Embryonic facial prominence (tissue), 1 donor: ENCODE results near the gene GALNT1.

Source experiments
- DNase-seq: peaks from one replicate; pipeline ENCODE4 v3.0.0-alpha.2; 2016; ENCODE audit errors: extremely low spot score

The GALNT1 gene

GRCh38 chr18:35673682-35674081 is 92.1 kb downstream of the GALNT1 start:
- no peak for DNase-seq

GRCh38 chr18:35680139-35680551 is 98.6 kb downstream of the GALNT1 start:
- DNase-seq = no peak

GRCh38 chr18:35682281-35682867 is 100.8 kb downstream of the GALNT1 start:
- no peak for DNase-seq

GRCh38 chr18:35683021-35683420 is 101.5 kb downstream of the GALNT1 start:
- DNase-seq = no peak

- DNase-seq = no peak
Measured at GRCh38 chr18:35688757-35689156, 107.2 kb downstream of the GALNT1 start.

- DNase-seq = no peak
Measured at GRCh38 chr18:35689728-35690127, 108.2 kb downstream of the GALNT1 start.

- DNase-seq = no peak
Measured at GRCh38 chr18:35691625-35692024, 110.1 kb downstream of the GALNT1 start.

- DNase-seq = no peak
Measured at GRCh38 chr18:35692866-35693265, 111.3 kb downstream of the GALNT1 start.

- no peak for DNase-seq
Measured at GRCh38 chr18:35693829-35694228, 112.3 kb downstream of the GALNT1 start.

GRCh38 chr18:35694808-35695207 is 113.3 kb downstream of the GALNT1 start:
- DNase-seq = no peak

GRCh38 chr18:35695384-35695783 is 113.8 kb downstream of the GALNT1 start:
- no peak for DNase-seq

- DNase-seq = no peak
Measured at GRCh38 chr18:35695803-35696202, 114.3 kb downstream of the GALNT1 start.

- DNase-seq = no peak
Measured at GRCh38 chr18:35696307-35696706, 114.8 kb downstream of the GALNT1 start.

- DNase-seq = no peak
Measured at GRCh38 chr18:35697869-35698268, 116.3 kb downstream of the GALNT1 start.

GRCh38 chr18:35703043-35703688 is 121.6 kb downstream of the GALNT1 start:
- DNase-seq = no peak

- DNase-seq = no peak
Measured at GRCh38 chr18:35705988-35706387, 124.4 kb downstream of the GALNT1 start.

GRCh38 chr18:35707247-35707646 is 125.7 kb downstream of the GALNT1 start:
- DNase-seq = no peak

GRCh38 chr18:35707674-35708073 is 126.1 kb downstream of the GALNT1 start:
- no peak for DNase-seq

- DNase-seq = no peak
Measured at GRCh38 chr18:35710581-35710980, 129.0 kb downstream of the GALNT1 start.

- DNase-seq = no peak
Measured at GRCh38 chr18:35711227-35711626, 129.7 kb downstream of the GALNT1 start.

- no peak for DNase-seq
Measured at GRCh38 chr18:35713545-35713944, 132.0 kb downstream of the GALNT1 start.

GRCh38 chr18:35714539-35714938 is 133.0 kb downstream of the GALNT1 start:
- no peak for DNase-seq

GRCh38 chr18:35715139-35715538 is 133.6 kb downstream of the GALNT1 start:
- DNase-seq = no peak
